IMR-90 (cell line): ENCODE measurements around the gene CGNL1. TPM values are rescaled to one million over a fixed set of nuclear protein-coding genes. Genes with fewer than 3 reads are reported as not detected.

ENCODE experiments used
- ATAC-seq: fragments of 200-7000 bp; cut with Tn5 transposase; 2 replicates; pipeline ENCODE4 v1.9.1; 2020; ENCODE audit warnings: low read depth, mild to moderate bottlenecking, moderate library complexity
- BruUV-seq: library from RNA; stranded (reverse); fragments of 400-500 nt; replicated peaks from 2 replicates; lab custom pipeline; 2021; lab: Mats Ljungman, UMichigan
- CTCF ChIA-PET: fragments of 300-600 bp; formaldehyde crosslinking; extraction: SDS; loops from one replicate; lab custom pipeline; 2021; ENCODE audit warnings: antibody characterized with exemption; lab: Yijun Ruan, JAX
- POLR2A ChIA-PET: fragments of 300-600 bp; sonication (Branson Sonifier 250); formaldehyde crosslinking; loops from one replicate; lab custom pipeline; 2022; ENCODE audit warnings: antibody characterized with exemption; ENCODE audit not compliant: unreplicated experiment; lab: Charles Lee
- DNase-seq: peaks from one replicate; pipeline ENCODE4 v3.0.0; 2013
- H2AFZ ChIP-seq: replicated peaks from 2 replicates; pipeline ENCODE3; 2013; ENCODE audit warnings: low read length, mild to moderate bottlenecking; ENCODE audit not compliant: poor library complexity
- H2AK5ac ChIP-seq: 2 replicates; pipeline ENCODE4 v1.6.1; 2013; ENCODE audit warnings: low read depth, low read length, inconsistent platforms
- H2AK9ac ChIP-seq: replicated peaks from 2 replicates; pipeline ENCODE3; 2013; ENCODE audit warnings: mild to moderate bottlenecking, low read depth, low read length, moderate library complexity; ENCODE audit not compliant: poor library complexity
- H2BK120ac ChIP-seq: 2 replicates; pipeline ENCODE4 v1.6.1; 2013; ENCODE audit warnings: low read depth, low read length, inconsistent platforms
- H2BK15ac ChIP-seq: 3 replicates; pipeline ENCODE4 v1.6.1; 2013; ENCODE audit warnings: low read depth, low read length, inconsistent platforms
- H2BK20ac ChIP-seq: 2 replicates; pipeline ENCODE4 v1.6.1; 2013; ENCODE audit warnings: low read depth, mild to moderate bottlenecking, inconsistent platforms, low read length, moderate library complexity
- H2BK5ac ChIP-seq: 2 replicates; pipeline ENCODE4 v1.6.1; 2013; ENCODE audit warnings: mild to moderate bottlenecking, low read depth, low read length, inconsistent platforms; ENCODE audit not compliant: poor library complexity, severe bottlenecking
- H3K14ac ChIP-seq: replicated peaks from 2 replicates; pipeline ENCODE4 v1.6.1; 2013; ENCODE audit warnings: low read depth, low read length, inconsistent platforms
- H3K18ac ChIP-seq: 2 replicates; pipeline ENCODE4 v1.6.1; 2013; ENCODE audit warnings: low read depth, low read length, control low read depth
- H3K23ac ChIP-seq: 2 replicates; pipeline ENCODE4 v1.6.1; 2013; ENCODE audit warnings: low read depth, low read length, inconsistent platforms
- H3K27ac ChIP-seq: 2 replicates; pipeline ENCODE4 v1.5.1; 2013; ENCODE audit warnings: mild to moderate bottlenecking, control low read depth, low read length; ENCODE audit not compliant: insufficient read depth
- H3K27me3 ChIP-seq: 2 replicates; pipeline ENCODE4 v1.6.1; 2013; ENCODE audit warnings: low read length; ENCODE audit not compliant: control insufficient read depth, insufficient read depth
- H3K36me3 ChIP-seq: 2 replicates; pipeline ENCODE4 v1.6.1; 2013; ENCODE audit warnings: low read length, mixed read lengths; ENCODE audit not compliant: control insufficient read depth, insufficient read depth
- H3K4ac ChIP-seq: 2 replicates; pipeline ENCODE4 v1.6.1; 2013; ENCODE audit warnings: low read depth, low read length, inconsistent platforms
- H3K4me1 ChIP-seq: 2 replicates; pipeline ENCODE4 v1.6.1; 2013; ENCODE audit warnings: low read length, mixed read lengths; ENCODE audit not compliant: control insufficient read depth, insufficient read depth
- H3K4me2 ChIP-seq: 2 replicates; pipeline ENCODE4 v1.6.1; 2013; ENCODE audit warnings: low read depth, mild to moderate bottlenecking, control low read depth, low read length, moderate library complexity
- H3K4me3 ChIP-seq: 2 replicates; pipeline ENCODE4 v1.5.1; 2013; ENCODE audit warnings: low read depth, mild to moderate bottlenecking, control low read depth, low read length, moderate library complexity; ENCODE audit not compliant: insufficient read depth
- H3K56ac ChIP-seq: 2 replicates; pipeline ENCODE4 v1.6.1; 2013; ENCODE audit warnings: low read length, inconsistent platforms; ENCODE audit not compliant: insufficient read depth; ENCODE audit errors: extremely low read depth
- H3K79me1 ChIP-seq, 2 experiments: 2 replicates each; pipeline ENCODE4 v1.6.1; 2013; ENCODE audit warnings: low read length in 2 of 2, inconsistent platforms in 1 of 2, low read depth in 1 of 2
- H3K9ac ChIP-seq: 2 replicates; pipeline ENCODE4 v1.6.1; 2013; ENCODE audit warnings: low read depth, low read length, control low read depth
- H3K9me1 ChIP-seq: 2 replicates; pipeline ENCODE4 v1.6.1; 2013; ENCODE audit warnings: low read length, inconsistent platforms; ENCODE audit not compliant: insufficient read depth
- H3K9me3 ChIP-seq: 2 replicates; pipeline ENCODE4 v1.6.1; 2013; ENCODE audit warnings: low read length; ENCODE audit not compliant: control insufficient read depth, insufficient read depth
- H4K20me1 ChIP-seq: 2 replicates; pipeline ENCODE4 v1.6.1; 2013; ENCODE audit warnings: low read length, inconsistent platforms; ENCODE audit not compliant: insufficient read depth
- H4K5ac ChIP-seq: 2 replicates; pipeline ENCODE4 v1.6.1; 2013; ENCODE audit warnings: mild to moderate bottlenecking, low read depth, low read length, control low read depth
- H4K8ac ChIP-seq, 2 experiments: 2 replicates each; pipeline ENCODE4 v1.6.1; 2013; ENCODE audit warnings: low read depth in 2 of 2, low read length in 2 of 2, control low read depth in 1 of 2, inconsistent platforms in 1 of 2
- H4K91ac ChIP-seq: 2 replicates; pipeline ENCODE4 v1.6.1; 2013; ENCODE audit warnings: low read depth, low read length, inconsistent platforms; ENCODE audit not compliant: insufficient read depth
- BHLHE40 ChIP-seq: fragments of 150-350 bp; IDR thresholded peaks from 2 replicates; pipeline ENCODE4 v1.6.1; 2016; ENCODE audit warnings: mild to moderate bottlenecking, low read depth, low read length
- CEBPB ChIP-seq: IDR thresholded peaks from 2 replicates; pipeline ENCODE4 v1.6.1; 2012; ENCODE audit warnings: low read depth, low read length, improper control_type of control experiment
- CHD1 ChIP-seq: IDR thresholded peaks from 2 replicates; pipeline ENCODE4 v1.6.1; 2012; ENCODE audit warnings: low read depth, low read length, improper control_type of control experiment
- FOS ChIP-seq: fragments of 150-350 bp; IDR thresholded peaks from 2 replicates; pipeline ENCODE4 v1.6.1; 2016; ENCODE audit warnings: low read depth, low read length
- MAFK ChIP-seq: IDR thresholded peaks from 2 replicates; pipeline ENCODE4 v1.6.1; 2012; ENCODE audit warnings: low read depth, low read length, improper control_type of control experiment
- MAZ ChIP-seq: IDR thresholded peaks from 2 replicates; pipeline ENCODE4 v1.6.1; 2012; ENCODE audit warnings: low read depth, mild to moderate bottlenecking, low read length, improper control_type of control experiment, moderate library complexity, borderline replicate concordance
- MXI1 ChIP-seq: IDR thresholded peaks from 2 replicates; pipeline ENCODE4 v1.6.1; 2012; ENCODE audit warnings: low read depth, mild to moderate bottlenecking, low read length, moderate library complexity, borderline replicate concordance
- NFE2L2 ChIP-seq: fragments of 150-350 bp; IDR thresholded peaks from 2 replicates; pipeline ENCODE4 v1.6.1; 2016; ENCODE audit warnings: low read depth, mild to moderate bottlenecking, low read length
- POLR2A ChIP-seq: IDR thresholded peaks from 2 replicates; pipeline ENCODE4 v1.6.1; 2012; ENCODE audit warnings: mild to moderate bottlenecking, low read depth, low read length
- RAD21 ChIP-seq: IDR thresholded peaks from 2 replicates; pipeline ENCODE4 v1.6.1; 2012; ENCODE audit warnings: low read length, improper control_type of control experiment
- RCOR1 ChIP-seq: IDR thresholded peaks from 2 replicates; pipeline ENCODE4 v1.6.1; 2012; ENCODE audit warnings: mild to moderate bottlenecking, low read length, improper control_type of control experiment; ENCODE audit not compliant: insufficient replicate concordance
- RFX5 ChIP-seq: IDR thresholded peaks from 2 replicates; pipeline ENCODE4 v1.8.0; 2012; ENCODE audit warnings: low read depth, mild to moderate bottlenecking, low read length, moderate library complexity
- SMC3 ChIP-seq: fragments of 150-350 bp; IDR thresholded peaks from 2 replicates; pipeline ENCODE4 v1.6.1; 2016; ENCODE audit warnings: low read depth, mild to moderate bottlenecking, antibody characterized with exemption, low read length, moderate library complexity
- WGBS, 2 experiments: methylation state at CpG; one replicate each; pipeline versions ENCODE4 v1.1.5 to v1.1.7; 2013; ENCODE audit warnings: missing lambda C conversion rate in 2 of 2; ENCODE audit not compliant: insufficient read length in 1 of 2; ENCODE audit errors: extremely low coverage in 2 of 2; 5-methylcytosine and 5-hydroxymethylcytosine counted together
- dilution Hi-C: fragments of 300-500 bp; cut with HindIII; formaldehyde crosslinking; loops from one replicate; pipeline ENCODE4 v1.14.3; 2018; ENCODE audit warnings: low sequenced_read_pairs; ENCODE audit not compliant: unreplicated experiment
- in situ Hi-C: fragments of 300-500 bp; cut with MboI; formaldehyde crosslinking; loops from 3 replicates; pipeline ENCODE4 v1.14.3; 2019; ENCODE audit warnings: low sequenced_read_pairs, inconsistent platforms, mixed read lengths
- intact Hi-C: fragments of 100-400 bp; cut with micrococcal nuclease; formaldehyde crosslinking; loops from 2 replicates; pipeline ENCODE4 v1.10.0; 2022
- polyA plus RNA-seq, 3 experiments: library from polyadenylated mRNA; depleted of rRNA; stranded (reverse); fragments of >200 nt; gene quantifications; 2 replicates each; pipeline ENCODE4 v1.2.3, GENCODE V29; 2012; ENCODE audit warnings: low replicate concordance in 1 of 3
- total RNA-seq: library from RNA; depleted of rRNA; stranded (reverse); fragments of >200 nt; gene quantifications from 2 replicates; pipeline ENCODE4 v1.2.3, GENCODE V29; 2012
- TF ChIP-seq, protein P1 (sequence below): fragments of 150-350 bp; IDR thresholded peaks from 2 replicates; pipeline ENCODE4 v1.6.1; 2016; ENCODE audit warnings: low read depth, mild to moderate bottlenecking, low read length, moderate library complexity, borderline replicate concordance
- TF ChIP-seq, protein P2 (sequence below): conservative IDR thresholded peaks from 2 replicates; pipeline ENCODE4 v1.5.1; 2012; ENCODE audit warnings: mild to moderate bottlenecking, low read depth, low read length, improper control_type of control experiment
- TF ChIP-seq, protein P3 (sequence below): fragments of 150-350 bp; IDR thresholded peaks from 2 replicates; pipeline ENCODE4 v1.6.1; 2017; ENCODE audit warnings: mild to moderate bottlenecking, antibody characterized with exemption, low read length, low read depth

The CGNL1 gene
- total and polyA plus RNA-seq, 2 of the 4 experiments (the other 2 are of a cell fraction): 0.07 to 0.18 TPM

DNA sequence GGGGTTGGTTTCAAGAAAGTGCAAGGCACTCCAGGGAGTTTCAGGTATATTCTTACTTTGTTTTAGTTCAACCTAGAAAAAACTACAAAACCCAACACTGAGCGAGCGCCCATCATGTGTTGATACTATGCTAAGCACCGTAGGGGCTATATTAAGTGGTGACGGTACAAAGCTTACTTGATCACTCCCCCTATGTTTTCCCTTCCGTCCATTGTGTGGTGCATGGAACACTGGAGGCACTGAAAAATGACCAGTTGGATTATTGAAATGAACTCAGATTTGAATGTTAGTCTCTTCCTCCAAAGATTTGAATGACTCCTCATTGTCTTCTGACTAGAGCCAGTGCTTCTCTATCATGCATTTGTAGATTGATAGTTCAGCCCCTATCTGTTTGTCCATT is 222.0 kb downstream of the CGNL1 start:
- Histone ChIP-seq H3K9ac (no peak overlapping the region), H3K4me1 (no peaks in the 10 kb centered on the region), H3K27ac (no peak overlapping the region), H3K9me3 (no peaks in the 10 kb centered on the region), H3K4ac (no peak overlapping the region), H3K23ac (no peak overlapping the region), H2AK5ac (no peak overlapping the region), H3K56ac (no peak overlapping the region), H3K4me3 (no peak overlapping the region), H2BK20ac (no peak overlapping the region), H3K18ac (no peak overlapping the region), H3K4me2 (no peak overlapping the region), H4K91ac (no peak overlapping the region), H2BK5ac (no peak overlapping the region), H4K20me1 (no peaks in the 10 kb centered on the region), H3K9me1 (no peaks in the 10 kb centered on the region), H3K36me3 (no peaks in the 10 kb centered on the region), H2AFZ (no peak overlapping the region), H4K8ac (no peak overlapping the region), H2AK9ac (no peak overlapping the region), H3K79me1 (no peaks in the 10 kb centered on the region), H4K5ac (no peak overlapping the region), H3K14ac (no peak overlapping the region), H2BK120ac (no peak overlapping the region), H2BK15ac (no peak overlapping the region), H3K27me3 (peaks cover 6% of the 10 kb centered on the region)
- ChIA-PET CTCF (no interaction called here), POLR2A (no interaction called here)
- DNase-seq: no peak
- in situ Hi-C loops: no loop called here
- dilution Hi-C loops: no loop called here
- WGBS, 2 experiments: no CpG with 5 or more reads among the region's 5 CpGs
- ATAC-seq: no peak
- no TSS peak for BruUV-seq
- TF ChIP-seq, protein P1, sequence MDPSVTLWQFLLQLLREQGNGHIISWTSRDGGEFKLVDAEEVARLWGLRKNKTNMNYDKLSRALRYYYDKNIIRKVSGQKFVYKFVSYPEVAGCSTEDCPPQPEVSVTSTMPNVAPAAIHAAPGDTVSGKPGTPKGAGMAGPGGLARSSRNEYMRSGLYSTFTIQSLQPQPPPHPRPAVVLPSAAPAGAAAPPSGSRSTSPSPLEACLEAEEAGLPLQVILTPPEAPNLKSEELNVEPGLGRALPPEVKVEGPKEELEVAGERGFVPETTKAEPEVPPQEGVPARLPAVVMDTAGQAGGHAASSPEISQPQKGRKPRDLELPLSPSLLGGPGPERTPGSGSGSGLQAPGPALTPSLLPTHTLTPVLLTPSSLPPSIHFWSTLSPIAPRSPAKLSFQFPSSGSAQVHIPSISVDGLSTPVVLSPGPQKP: no peak
- TF ChIP-seq, protein P2, sequence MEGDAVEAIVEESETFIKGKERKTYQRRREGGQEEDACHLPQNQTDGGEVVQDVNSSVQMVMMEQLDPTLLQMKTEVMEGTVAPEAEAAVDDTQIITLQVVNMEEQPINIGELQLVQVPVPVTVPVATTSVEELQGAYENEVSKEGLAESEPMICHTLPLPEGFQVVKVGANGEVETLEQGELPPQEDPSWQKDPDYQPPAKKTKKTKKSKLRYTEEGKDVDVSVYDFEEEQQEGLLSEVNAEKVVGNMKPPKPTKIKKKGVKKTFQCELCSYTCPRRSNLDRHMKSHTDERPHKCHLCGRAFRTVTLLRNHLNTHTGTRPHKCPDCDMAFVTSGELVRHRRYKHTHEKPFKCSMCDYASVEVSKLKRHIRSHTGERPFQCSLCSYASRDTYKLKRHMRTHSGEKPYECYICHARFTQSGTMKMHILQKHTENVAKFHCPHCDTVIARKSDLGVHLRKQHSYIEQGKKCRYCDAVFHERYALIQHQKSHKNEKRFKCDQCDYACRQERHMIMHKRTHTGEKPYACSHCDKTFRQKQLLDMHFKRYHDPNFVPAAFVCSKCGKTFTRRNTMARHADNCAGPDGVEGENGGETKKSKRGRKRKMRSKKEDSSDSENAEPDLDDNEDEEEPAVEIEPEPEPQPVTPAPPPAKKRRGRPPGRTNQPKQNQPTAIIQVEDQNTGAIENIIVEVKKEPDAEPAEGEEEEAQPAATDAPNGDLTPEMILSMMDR: no peak
- TF ChIP-seq NFE2L2 (no peak), MAZ (no peak), CHD1 (no peak), RFX5 (no peak), MAFK (no peak), CEBPB (no peak), FOS (no peak), RCOR1 (no peak), SMC3 (no peak), RAD21 (no peak), MXI1 (no peak), POLR2A (no peak), BHLHE40 (no peak)
- TF ChIP-seq, protein P3, sequence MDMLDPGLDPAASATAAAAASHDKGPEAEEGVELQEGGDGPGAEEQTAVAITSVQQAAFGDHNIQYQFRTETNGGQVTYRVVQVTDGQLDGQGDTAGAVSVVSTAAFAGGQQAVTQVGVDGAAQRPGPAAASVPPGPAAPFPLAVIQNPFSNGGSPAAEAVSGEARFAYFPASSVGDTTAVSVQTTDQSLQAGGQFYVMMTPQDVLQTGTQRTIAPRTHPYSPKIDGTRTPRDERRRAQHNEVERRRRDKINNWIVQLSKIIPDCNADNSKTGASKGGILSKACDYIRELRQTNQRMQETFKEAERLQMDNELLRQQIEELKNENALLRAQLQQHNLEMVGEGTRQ: no peak
- intact Hi-C loops: no loop called here
